Measurements from ENCODE around the gene KISS1R. TPM values are rescaled to one million over a fixed set of nuclear protein-coding genes. Genes with fewer than 3 reads are reported as not detected.

KISS1R gene
- total and polyA plus RNA-seq, 4 donors = not detected

GRCh38 chr19:919199-920050, 2.3 kb downstream of the KISS1R start (continued):
- TF ChIP-seq REST (IDR thresholded peaks at IDR 0.05) (no peak), MAX (IDR thresholded peaks at IDR 0.05) (no peak)

GRCh38 chr19:920051-920864, 3.1 kb downstream of the KISS1R start:
- 3% methylated on average over 84 of the region's 84 CpGs for WGBS
- H3K9ac ChIP-seq (ENCODE audit: low read depth in 1 of 2, low read length in 2 of 2) = no peak overlapping the region

More at GRCh38 chr19:920051-920864, 3.1 kb downstream of the KISS1R start:
- TF ChIP-seq ATF3 (IDR thresholded peaks at IDR 0.05) (no peak), CTCF (IDR thresholded peaks at IDR 0.05; ENCODE audit: low read depth, low read length, missing input control) (no peak), RXRA (IDR thresholded peaks at IDR 0.05) (no peak), ZBTB33 (IDR thresholded peaks at IDR 0.05) (no peak), EGR1 (IDR thresholded peaks at IDR 0.05; ENCODE audit: low read depth in 2 of 2) (no peak), FOXA1 (IDR thresholded peaks at IDR 0.05) (no peak), NR2F2 (IDR thresholded peaks at IDR 0.05) (no peak), TAF1 (conservative IDR thresholded peaks at IDR 0.05) (no peak), MAX (IDR thresholded peaks at IDR 0.05) (no peak), GABPA (IDR thresholded peaks at IDR 0.05 in 1 of 2, conservative IDR thresholded peaks at IDR 0.05 in 1 of 2) (no peak), SP1 (IDR thresholded peaks at IDR 0.05) (no peak), FOXA2 (IDR thresholded peaks at IDR 0.05) (no peak), YY1 (IDR thresholded peaks at IDR 0.05) (no peak), REST (IDR thresholded peaks at IDR 0.05) (no peak), HNF4G (IDR thresholded peaks at IDR 0.05) (no peak), RAD21 (IDR thresholded peaks at IDR 0.05) (no peak), JUND (IDR thresholded peaks at IDR 0.05) (no peak)
- Histone ChIP-seq H3K9me3 (ENCODE audit: control insufficient read depth in 4 of 4, low read length in 3 of 4) (no peaks in the 10 kb centered on the region), H3K36me3 (ENCODE audit: control insufficient read depth in 4 of 4, insufficient read depth in 3 of 4, low read depth in 1 of 4, low read length in 3 of 4) (no peaks in the 10 kb centered on the region), H3K4me1 (ENCODE audit: control insufficient read depth in 4 of 4, insufficient read depth in 4 of 4, low read length in 3 of 4) (peaks cover 4 to 35% (median 20%) of the 10 kb centered on the region in 4 donors), H3K27me3 (ENCODE audit: control insufficient read depth in 4 of 4, insufficient read depth in 4 of 4, low read length in 3 of 4) (peaks cover 0 to 15% (median 3%) of the 10 kb centered on the region in 4 donors), H3K4me3 (ENCODE audit: low read depth in 1 of 3, low read length in 3 of 3) (peak overlapping the region in 1 of 3 donors; percentile 25), H3K27ac (ENCODE audit: low read depth in 1 of 2, low read length in 2 of 2) (no peak overlapping the region)
- no peak for DNase-seq (ENCODE audit: low spot score)

All from liver (tissue), 9 donors.